RWPE1 (cell line): ENCODE results near the gene TNRC6C.
"Not testable (repeated sequence)": the region's sequence is repeated elsewhere in the genome, so short reads cannot be mapped to it uniquely, and the experiment has no call there.

ENCODE experiments used
- CTCF ChIA-PET: fragments of 350-600 bp; sonication (Branson Sonifier 250); formaldehyde crosslinking; extraction: SDS; loops from one replicate; lab custom pipeline; 2021; lab: Yijun Ruan, JAX
- POLR2A ChIA-PET: fragments of 400-600 bp; formaldehyde crosslinking; extraction: SDS; loops from one replicate; lab custom pipeline; 2020; ENCODE audit warnings: antibody characterized with exemption; ENCODE audit not compliant: low non-redundant PET; lab: Yijun Ruan, JAX
- DNase-seq: peaks from one replicate; pipeline ENCODE4 v3.0.0; 2012; ENCODE audit warnings: low spot score
- H3K27ac ChIP-seq: fragments of 450-650 bp; 2 replicates; pipeline ENCODE4 v1.5.1; 2017
- TF ChIP-seq, protein P1 (sequence below): fragments of 450-650 bp; conservative IDR thresholded peaks from 2 replicates; pipeline ENCODE4 v1.5.1; 2017; ENCODE audit warnings: low read depth, mild to moderate bottlenecking

Gene TNRC6C

DNA sequence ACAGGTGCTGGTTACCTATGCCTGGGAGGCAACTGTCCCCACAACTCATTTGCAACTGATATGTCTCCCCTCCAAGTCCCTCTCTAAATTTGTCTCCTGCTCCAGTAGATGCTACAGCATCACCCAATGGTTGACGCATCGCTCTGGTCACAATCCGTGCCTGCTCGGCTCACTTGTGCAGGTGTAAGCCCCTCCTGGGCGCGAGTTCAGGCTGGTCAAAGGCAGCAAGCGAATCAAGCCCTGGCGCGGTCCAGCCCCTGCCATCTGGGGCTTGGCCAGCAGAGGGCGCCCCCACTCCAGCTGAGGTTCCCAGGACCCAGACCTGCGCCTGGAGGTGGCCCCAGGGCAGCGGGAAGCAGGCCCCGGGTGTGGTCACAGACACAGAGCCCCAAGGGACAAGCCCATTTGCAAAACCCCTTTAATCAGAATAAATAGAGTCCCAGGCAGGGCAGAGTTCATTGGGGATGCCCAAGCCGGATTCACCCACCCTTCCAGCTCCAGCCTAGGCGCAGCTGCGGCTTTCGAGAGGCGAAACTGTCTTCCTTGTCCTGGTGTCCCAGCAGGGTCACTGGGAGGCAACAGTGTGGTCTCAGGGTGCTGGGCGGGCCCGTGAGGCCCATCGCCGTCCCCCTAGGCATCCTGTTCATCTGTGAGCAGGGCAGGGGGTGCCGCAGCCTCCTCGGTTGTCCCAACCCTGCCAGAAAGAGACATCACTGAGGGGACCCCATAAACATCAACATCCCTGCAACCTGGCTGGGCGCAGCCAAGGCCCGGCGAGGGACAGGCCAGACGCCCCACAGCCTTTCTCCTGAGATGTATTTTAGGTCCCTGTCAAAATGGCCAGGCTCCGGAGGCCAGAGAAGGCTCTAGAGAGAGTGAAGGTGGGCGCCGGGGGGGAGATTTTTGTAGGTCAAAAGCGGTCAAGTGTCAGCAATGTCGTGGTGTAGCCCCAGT lies 154.3 kb downstream of the TNRC6C start:
- POLR2A ChIA-PET, result no interaction called here

DNA sequence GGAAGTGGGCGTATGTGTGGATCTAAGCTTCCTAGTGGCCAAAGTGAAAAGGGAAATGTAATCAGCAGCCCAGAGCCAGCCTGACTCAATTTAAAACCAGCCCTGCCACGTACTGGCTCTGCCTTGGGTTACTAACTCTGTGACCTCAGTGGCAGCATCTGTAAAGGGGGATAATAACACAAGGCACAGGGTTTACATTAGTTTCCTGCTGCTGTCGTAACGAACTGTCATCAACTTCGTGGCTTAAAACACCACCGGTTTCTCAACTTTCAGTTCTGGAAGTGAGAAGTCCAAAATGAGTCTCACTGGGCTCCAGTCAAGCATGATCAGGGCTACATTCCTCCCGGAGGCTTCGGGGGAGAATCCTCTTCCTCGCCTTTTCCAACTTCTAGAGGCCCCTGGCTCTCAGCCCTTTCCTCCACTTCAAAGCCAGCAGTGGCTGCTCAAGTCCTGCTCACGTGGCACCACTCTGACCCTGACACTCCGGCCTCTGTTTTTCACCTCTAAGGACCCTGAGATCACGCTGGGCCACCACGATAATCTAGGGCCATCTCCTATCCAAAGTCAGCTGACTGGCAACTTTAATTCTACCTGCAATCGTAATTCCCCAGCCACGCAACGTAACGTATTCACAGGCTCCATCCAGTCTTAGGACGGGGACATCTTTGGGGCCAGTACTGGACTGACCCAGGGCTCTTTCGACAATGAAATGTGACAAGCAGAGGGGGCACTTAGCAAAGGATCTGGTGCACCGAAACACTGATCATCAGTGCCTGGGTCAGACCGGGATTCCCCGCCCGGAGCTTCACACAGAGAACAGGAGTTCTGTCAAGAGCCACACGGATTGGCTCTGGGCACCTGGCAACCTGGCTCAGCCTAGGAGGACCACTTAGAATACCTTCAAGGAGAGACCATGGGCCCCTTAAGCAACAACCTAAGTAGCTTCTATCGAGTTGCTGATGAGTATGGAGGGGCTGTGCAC lies 155.6 kb downstream of the TNRC6C start:
- ChIA-PET POLR2A (no interaction called here), CTCF (interaction anchor here (0.5 to 1.3 kb wide), 4 partner anchors 11 to 773 kb away, joined by 3 to 7 read pairs (median 4); no protein-coding TSS in a partner anchor)
- TF ChIP-seq, protein P1, sequence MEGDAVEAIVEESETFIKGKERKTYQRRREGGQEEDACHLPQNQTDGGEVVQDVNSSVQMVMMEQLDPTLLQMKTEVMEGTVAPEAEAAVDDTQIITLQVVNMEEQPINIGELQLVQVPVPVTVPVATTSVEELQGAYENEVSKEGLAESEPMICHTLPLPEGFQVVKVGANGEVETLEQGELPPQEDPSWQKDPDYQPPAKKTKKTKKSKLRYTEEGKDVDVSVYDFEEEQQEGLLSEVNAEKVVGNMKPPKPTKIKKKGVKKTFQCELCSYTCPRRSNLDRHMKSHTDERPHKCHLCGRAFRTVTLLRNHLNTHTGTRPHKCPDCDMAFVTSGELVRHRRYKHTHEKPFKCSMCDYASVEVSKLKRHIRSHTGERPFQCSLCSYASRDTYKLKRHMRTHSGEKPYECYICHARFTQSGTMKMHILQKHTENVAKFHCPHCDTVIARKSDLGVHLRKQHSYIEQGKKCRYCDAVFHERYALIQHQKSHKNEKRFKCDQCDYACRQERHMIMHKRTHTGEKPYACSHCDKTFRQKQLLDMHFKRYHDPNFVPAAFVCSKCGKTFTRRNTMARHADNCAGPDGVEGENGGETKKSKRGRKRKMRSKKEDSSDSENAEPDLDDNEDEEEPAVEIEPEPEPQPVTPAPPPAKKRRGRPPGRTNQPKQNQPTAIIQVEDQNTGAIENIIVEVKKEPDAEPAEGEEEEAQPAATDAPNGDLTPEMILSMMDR, result no peak
- no peak overlapping the region for H3K27ac ChIP-seq
- no peak for DNase-seq

More for the DNA sequence above, 154.3 kb downstream of the TNRC6C start:
- TF ChIP-seq, protein P1, result peak; percentile 99
- no peak overlapping the region for H3K27ac ChIP-seq
- DNase-seq, result peak; percentile 73
- CTCF ChIA-PET, result interaction anchor here (0.5 to 1.6 kb wide), 15 partner anchors 9 to 1338 kb away, joined by 3 to 9 read pairs (median 5); no protein-coding TSS in a partner anchor

DNA sequence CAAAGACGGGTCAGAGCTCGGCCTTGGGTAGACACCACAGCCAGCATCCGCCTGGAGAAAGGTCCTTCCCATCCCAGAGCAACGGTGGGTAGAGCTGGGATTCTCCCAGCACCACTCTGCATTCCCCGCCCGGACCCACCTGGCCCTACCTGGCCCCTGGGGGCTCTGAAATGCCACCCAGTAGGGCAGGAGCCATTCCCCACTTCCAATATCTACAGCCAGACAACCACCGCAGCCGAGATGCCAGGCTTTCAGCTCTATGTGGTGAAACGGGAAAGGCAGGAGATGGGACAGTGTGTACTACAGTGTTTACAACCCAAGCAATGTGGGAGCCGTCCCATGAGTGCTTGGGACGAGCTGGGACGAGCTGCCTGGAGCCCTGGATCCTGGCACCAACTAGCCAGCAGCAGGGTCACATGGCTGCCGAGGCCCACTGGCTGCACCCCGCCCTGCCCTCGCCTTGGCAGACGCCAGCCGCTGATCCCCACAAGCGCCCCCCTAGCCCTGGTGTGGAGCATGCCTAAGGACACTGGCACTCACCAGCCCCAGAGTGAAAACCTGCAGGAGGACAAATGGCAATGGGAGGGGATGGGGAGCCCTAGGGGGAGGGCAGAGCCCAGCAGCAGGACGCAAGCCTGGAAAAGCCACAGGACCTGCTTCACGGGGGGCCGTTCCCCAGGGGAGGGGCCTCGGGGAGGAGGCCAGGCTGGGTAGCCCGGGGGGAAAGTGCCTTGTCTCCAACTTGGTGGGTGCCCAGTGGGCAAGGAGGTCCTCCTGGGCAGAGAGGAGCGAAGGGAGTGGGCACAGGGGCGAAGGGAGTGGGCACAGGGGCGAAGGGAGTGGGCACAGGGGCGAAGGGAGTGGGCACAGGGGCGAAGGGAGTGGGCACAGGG lies 156.6 kb downstream of the TNRC6C start:
- ChIA-PET POLR2A (no interaction called here), CTCF (no interaction called here)

GRCh38 chr17:78115803-78116202 lies 157.3 kb downstream of the TNRC6C start:
- H3K27ac ChIP-seq, DNase-seq, CTCF ChIA-PET: not testable (repeated sequence)
- POLR2A ChIA-PET, result interaction anchor here (0.9 kb wide), 1 partner anchor 12 kb away, joined by 11 read pairs; no protein-coding TSS in a partner anchor

More for the DNA sequence above, 156.6 kb downstream of the TNRC6C start:
- H3K27ac ChIP-seq, result 0 out of 2 replicates have a peak overlapping the region, but pooled peaks have one; percentile 5
- TF ChIP-seq, protein P1, result no peak
- DNase-seq, result no peak

GRCh38 chr17:78116411-78116810 lies 157.9 kb downstream of the TNRC6C start:
- POLR2A ChIA-PET, result interaction anchor here (0.9 kb wide), 1 partner anchor 11 kb away, joined by 11 read pairs; no protein-coding TSS in a partner anchor
- CTCF ChIA-PET, result no interaction called here
- DNase-seq, result no peak
- TF ChIP-seq, protein P1, result no peak
- no peak overlapping the region for H3K27ac ChIP-seq
